ENCODE data around the gene MSANTD7. TPM values are rescaled to one million over a fixed set of nuclear protein-coding genes. Genes with fewer than 3 reads are reported as not detected.

Gene MSANTD7
- total RNA-seq, 1 experiment from 2014 or later: 23.1 TPM

DNA sequence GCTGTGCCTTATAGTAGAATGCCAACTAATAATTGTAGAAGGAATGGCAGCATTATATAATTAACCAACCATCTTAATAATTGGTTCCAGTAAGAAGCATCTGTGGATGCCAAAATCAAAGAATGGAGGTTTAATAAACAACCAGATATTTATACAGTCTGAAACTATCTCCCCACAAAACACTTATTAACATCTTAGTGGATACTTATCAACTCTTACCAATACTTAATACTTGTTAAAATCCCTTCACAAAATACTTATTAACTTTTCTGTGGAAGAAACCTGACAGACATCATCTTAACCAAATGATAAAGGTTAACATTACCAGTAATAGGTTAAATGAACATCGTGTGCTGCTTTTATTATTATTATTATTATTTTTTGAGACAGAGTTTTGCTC, 34.3 kb upstream of the MSANTD7 start:
- no peak overlapping the region for H3K9ac ChIP-seq (ENCODE audit: extremely low read depth, insufficient read length, low read length)
- H3K4me1 Mint-ChIP-seq: no peaks in the 10 kb centered on the region
- no peaks in the 10 kb centered on the region for H3K79me2 ChIP-seq (ENCODE audit: insufficient read depth, low read length)
- H4K91ac ChIP-seq (ENCODE audit: insufficient read length, low read depth, low read length): no peak overlapping the region
- no peaks in the 10 kb centered on the region for H3K9me3 ChIP-seq (ENCODE audit: control insufficient read depth, low read depth, low read length)
- no CpG with 5 or more reads among the region's 1 CpG for WGBS (ENCODE audit: extremely low coverage, insufficient read length, low lambda C conversion rate)
- TF ChIP-seq, protein P1, sequence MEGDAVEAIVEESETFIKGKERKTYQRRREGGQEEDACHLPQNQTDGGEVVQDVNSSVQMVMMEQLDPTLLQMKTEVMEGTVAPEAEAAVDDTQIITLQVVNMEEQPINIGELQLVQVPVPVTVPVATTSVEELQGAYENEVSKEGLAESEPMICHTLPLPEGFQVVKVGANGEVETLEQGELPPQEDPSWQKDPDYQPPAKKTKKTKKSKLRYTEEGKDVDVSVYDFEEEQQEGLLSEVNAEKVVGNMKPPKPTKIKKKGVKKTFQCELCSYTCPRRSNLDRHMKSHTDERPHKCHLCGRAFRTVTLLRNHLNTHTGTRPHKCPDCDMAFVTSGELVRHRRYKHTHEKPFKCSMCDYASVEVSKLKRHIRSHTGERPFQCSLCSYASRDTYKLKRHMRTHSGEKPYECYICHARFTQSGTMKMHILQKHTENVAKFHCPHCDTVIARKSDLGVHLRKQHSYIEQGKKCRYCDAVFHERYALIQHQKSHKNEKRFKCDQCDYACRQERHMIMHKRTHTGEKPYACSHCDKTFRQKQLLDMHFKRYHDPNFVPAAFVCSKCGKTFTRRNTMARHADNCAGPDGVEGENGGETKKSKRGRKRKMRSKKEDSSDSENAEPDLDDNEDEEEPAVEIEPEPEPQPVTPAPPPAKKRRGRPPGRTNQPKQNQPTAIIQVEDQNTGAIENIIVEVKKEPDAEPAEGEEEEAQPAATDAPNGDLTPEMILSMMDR (conservative IDR thresholded peaks at IDR 0.05): no peak
- no peaks in the 10 kb centered on the region for H4K20me1 ChIP-seq (ENCODE audit: control insufficient read depth, insufficient read depth, insufficient read length)
- H2BK15ac ChIP-seq (ENCODE audit: low read depth, low read length): no peak overlapping the region
- H2BK5ac ChIP-seq (ENCODE audit: insufficient read length, low read length): no peak overlapping the region
- H3T11ph ChIP-seq (ENCODE audit: low read length): no peak overlapping the region
- no peak overlapping the region for H3K4me3 Mint-ChIP-seq
- H2BK20ac ChIP-seq (ENCODE audit: low read depth, low read length, poor library complexity, severe bottlenecking): no peak overlapping the region
- no peak overlapping the region for H3K18ac ChIP-seq (ENCODE audit: insufficient read length, low read depth, low read length)
- H3K23me2 ChIP-seq (ENCODE audit: insufficient read length, low read depth, low read length, poor library complexity, severe bottlenecking): no peaks in the 10 kb centered on the region
- no peak overlapping the region for H3K4me2 ChIP-seq (ENCODE audit: insufficient read depth, insufficient read length, low read length)
- no peak overlapping the region for H2BK120ac ChIP-seq (ENCODE audit: low read depth, low read length, poor library complexity, severe bottlenecking)
- H3K4ac ChIP-seq (ENCODE audit: low read depth, low read length): no peak overlapping the region
- H4K5ac ChIP-seq (ENCODE audit: insufficient read length, low read depth, low read length): no peak overlapping the region
- no peak for DNase-seq
- no peaks in the 10 kb centered on the region for H3K79me1 ChIP-seq (ENCODE audit: insufficient read depth, low read depth, low read length, poor library complexity, severe bottlenecking)
- no peak overlapping the region for H4K8ac ChIP-seq (replicated peaks; ENCODE audit: insufficient read length, low read depth, low read length)
- H3K27ac ChIP-seq (ENCODE audit: insufficient read length, low read depth, low read length): no peak overlapping the region
- H3K27me3 ChIP-seq (ENCODE audit: insufficient read depth, low read length): no peaks in the 10 kb centered on the region
- no peaks in the 10 kb centered on the region; the same call in 1 of the 2 replicates for H3K27me3 Mint-ChIP-seq (ENCODE audit: low read depth)
- no peaks in the 10 kb centered on the region for H3K9me3 Mint-ChIP-seq
- no peak overlapping the region for H3K27ac Mint-ChIP-seq
- no peak overlapping the region for H2BK12ac ChIP-seq (ENCODE audit: insufficient read length, low read depth, low read length)
- no peaks in the 10 kb centered on the region for H3K36me3 Mint-ChIP-seq (ENCODE audit: insufficient read depth in 1 of 3, low read depth in 3 of 3)
- H2AFZ ChIP-seq (ENCODE audit: low read length): no peak overlapping the region
- H3K56ac ChIP-seq (ENCODE audit: insufficient read length, low read depth, low read length): no peak overlapping the region
- H2AK5ac ChIP-seq (ENCODE audit: insufficient read length, low read length): no peak overlapping the region
- H3K14ac ChIP-seq (ENCODE audit: insufficient read depth, low read length): no peak overlapping the region
- no peaks in the 10 kb centered on the region for H3K4me1 ChIP-seq (ENCODE audit: insufficient read depth, low read length)
- H3K23ac ChIP-seq (ENCODE audit: insufficient read length, low read depth, low read length): no peak overlapping the region
